DMS 273 (cell line): ENCODE measurements around the gene PRR5L.
A peak's percentile ranks its signal among the peaks of the same experiment; 100 is the strongest.
"Not testable (repeated sequence)": the region's sequence is repeated elsewhere in the genome, so short reads cannot be mapped to it uniquely, and the experiment has no call there.

ENCODE experiments used
- DNase-seq: peaks from one replicate; lab custom pipeline; 2025; ENCODE audit not compliant: unreplicated experiment; lab: John Stamatoyannopoulos, UW

The PRR5L gene

GRCh38 chr11:36455658-36456111, 159.6 kb downstream of the PRR5L start:
- DNase-seq = peak; percentile 4

GRCh38 chr11:36456156-36456555, 160.1 kb downstream of the PRR5L start:
- DNase-seq = no peak

- DNase-seq = no peak
Measured at GRCh38 chr11:36458129-36458915, 162.2 kb downstream of the PRR5L start.

DNA sequence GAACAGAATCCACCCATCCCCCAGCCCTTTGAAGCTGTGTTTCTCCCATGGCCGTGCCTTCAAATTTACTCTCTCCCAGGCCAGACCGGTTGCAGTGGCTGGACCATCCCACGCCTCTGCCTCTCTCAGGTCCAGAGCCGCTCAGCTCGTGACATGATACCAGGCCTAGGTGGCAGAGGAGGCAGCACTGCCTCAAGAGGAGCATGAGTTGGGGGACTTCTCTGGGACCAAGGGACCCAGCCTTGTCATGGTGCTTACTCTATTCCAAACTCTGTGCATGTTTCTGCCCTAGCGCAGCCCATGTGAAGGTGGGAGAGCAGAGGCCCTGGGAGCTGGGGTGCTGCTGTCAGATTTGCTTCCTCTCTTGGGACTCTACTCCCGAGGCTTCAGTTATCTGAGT, 163.0 kb downstream of the PRR5L start:
- no peak for DNase-seq

DNA sequence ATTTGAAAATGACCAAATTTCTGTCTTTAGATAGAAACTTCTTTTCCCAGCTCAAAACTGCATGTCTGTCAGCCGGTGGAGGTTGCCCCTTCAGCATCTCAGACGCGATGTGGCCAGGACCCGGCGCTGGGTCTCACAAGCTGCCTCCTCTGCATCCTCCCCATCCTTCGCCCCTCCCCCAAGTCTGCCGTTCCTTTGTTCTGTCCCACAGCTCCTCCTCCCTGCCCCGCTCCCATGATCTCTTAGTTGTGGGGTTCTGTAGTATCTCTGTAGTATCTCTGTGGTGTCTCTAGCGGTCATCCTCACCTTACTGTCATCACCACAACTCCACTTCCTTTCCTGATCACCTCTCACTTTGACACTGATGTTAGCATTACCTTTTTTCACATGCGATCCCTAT, 164.1 kb downstream of the PRR5L start:
- DNase-seq = no peak

DNA sequence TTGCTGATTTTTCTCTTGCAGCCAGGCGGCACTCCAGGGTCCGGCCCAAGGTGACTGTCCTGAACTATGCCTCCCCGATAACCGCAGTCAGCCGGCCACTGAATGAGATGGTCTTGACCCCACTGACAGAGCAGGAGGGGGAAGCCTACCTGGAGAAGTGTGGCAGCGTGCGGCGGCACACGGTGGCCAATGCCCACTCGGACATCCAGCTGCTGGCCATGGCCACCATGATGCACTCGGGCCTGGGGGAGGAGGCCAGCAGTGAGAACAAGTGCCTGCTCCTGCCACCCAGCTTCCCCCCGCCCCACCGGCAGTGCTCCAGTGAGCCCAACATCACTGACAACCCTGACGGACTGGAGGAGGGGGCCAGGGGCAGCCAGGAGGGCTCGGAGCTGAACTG, 166.2 kb downstream of the PRR5L start:
- no peak for DNase-seq

GRCh38 chr11:36463781-36464180, 167.7 kb downstream of the PRR5L start:
- no peak for DNase-seq

DNA sequence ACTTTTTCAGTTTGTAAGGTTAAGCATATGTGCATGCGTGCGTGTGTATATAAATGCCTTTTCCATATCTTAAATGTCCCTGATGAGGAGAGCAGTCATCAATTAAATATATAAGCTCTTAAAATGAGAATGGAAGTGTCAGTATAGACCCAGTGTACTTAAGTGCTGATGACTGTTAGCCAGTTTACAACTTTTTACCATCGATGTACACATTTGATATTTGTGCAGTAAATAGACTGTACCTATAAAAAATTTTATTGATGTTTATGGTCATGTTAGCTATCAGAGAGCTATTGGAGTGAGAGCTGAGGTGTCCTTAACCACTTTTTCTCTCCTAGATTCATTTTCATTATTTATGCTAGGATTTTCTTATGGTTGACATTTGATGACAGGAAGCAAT, 168.6 kb downstream of the PRR5L start:
- no peak for DNase-seq

GRCh38 chr11:36465449-36466163, 169.5 kb downstream of the PRR5L start:
- DNase-seq = no peak

- DNase-seq = no peak
Measured at GRCh38 chr11:36467012-36467411, 170.9 kb downstream of the PRR5L start.

DNA sequence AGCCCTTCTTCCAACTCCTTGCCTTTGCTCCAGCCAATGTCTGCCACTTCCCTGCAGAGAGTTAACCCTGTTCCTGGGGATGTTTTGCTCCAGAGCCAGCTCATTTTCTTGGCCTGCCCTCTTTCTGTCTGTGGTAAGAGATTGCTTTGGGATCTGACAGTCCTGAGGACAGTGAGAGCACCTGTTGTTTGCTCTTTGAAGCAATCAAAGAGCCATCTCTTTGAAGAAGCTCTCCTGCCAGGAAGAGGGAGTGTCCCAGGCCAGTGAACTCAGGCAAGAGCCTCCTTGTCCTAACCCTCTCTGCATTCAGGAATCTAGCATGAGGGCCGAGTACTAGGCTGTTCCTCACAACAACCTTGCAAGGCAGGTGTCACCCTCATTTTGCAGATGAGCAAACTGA, 171.8 kb downstream of the PRR5L start:
- DNase-seq = no peak

DNA sequence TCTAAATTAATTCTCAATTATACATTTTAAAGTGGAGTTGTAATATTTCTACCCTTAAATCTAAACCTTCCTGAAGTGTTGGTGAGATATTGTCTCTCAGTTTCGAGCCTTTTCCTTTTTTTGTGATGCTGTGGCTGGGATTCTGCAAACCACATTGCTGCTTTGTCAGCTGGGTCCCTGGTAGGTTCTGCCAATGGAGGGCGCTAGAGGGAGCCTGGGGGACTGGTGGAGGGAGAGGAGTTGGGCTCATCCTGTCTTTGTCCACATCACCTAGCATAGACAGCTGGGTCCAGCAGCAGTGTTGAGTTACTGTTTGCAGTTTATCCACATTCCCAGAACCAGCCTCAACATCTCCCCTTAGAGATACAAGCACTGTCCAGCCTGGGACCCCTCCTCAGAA, 173.0 kb downstream of the PRR5L start:
- peak; percentile 29 for DNase-seq

- DNase-seq = no peak
Measured at GRCh38 chr11:36469881-36470802, 174.1 kb downstream of the PRR5L start.

DNA sequence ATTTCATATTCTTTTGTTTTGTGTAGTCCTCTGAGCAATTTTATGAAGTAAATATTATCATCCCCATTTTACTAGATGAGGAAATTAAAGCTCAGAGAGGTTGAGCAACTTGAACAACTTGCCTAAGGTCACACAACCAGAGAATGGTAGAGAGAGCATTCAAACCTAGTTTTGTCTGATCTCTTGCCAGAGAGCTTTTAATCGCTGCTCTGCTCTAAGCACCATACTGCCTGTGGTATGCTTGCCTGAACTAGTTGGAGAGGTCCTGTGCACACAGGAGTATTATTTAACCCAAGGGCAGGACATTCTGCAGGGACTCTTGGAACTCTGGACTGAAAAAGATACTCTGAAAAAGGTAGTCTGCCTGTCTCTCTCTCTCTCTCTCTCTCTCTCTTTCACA, 175.5 kb downstream of the PRR5L start:
- DNase-seq = no peak

DNA sequence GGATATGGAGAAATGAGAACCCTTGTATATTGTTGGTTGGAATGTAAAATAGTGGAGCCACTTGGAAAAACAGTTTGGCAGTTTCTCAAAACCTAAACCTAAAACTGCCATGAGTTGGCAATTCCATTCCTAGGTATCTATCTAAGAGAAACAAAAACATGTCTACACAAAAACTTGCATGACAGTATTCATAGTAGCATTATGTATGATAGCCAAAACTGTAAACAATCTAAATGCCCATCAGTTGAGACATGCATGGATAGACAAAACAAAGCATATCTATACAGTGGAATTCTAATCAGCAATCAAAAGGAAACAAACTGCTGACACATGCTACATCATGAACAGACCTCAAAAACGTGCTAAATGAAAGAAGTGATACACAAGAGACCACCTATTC, 179.1 kb downstream of the PRR5L start:
- no peak for DNase-seq

DNA sequence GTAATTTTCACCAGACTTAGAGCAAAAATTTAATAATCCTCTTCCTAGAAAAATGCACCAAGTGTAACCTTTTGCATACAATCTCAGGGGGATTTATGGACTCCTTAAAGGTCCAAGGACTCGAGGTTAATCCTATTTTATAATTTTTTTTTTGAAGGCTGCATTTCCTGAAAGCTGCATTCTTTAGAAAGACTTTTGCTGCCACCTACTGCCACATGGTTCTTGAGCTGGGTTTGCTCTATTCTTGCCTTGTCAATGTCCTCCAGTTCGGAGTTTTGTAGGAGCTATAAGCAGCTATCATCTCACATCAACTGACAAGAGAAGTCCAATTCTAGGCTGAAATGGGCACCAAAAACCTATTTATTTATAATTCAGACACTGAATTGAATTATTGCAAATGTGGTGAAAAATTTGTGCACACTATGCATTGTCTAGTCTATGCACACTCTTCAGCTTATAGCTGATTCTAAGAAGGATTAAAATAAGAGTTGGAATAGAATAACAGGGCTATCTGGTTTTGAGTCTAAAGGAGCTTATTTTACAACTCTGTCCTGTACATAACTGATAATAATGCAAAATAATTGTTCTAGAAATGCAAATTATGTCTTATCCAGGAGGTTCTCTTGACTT, 182.7 kb downstream of the PRR5L start:
- DNase-seq = peak; percentile 62

DNA sequence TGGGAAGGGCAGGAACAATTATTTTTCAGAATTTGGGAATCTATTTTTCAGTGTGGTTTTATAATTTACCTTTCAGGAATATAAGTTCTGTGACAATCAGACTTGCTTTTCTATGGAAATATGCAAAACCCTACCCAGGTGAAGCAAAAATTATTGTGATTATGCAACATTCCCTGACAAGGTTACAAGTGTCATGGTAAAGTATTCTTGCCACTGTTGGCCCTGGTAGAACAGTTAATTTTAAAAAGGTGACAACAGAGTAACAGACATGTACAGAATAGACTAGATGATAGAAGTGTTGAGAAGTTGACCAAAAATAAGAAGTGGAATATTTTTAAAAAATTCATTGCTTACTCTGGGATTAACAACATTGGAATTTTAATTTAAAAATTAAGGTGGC, 184.7 kb downstream of the PRR5L start:
- DNase-seq = no peak

GRCh38 chr11:36483042-36483441, 187.0 kb downstream of the PRR5L start:
- not testable (repeated sequence) for DNase-seq

GRCh38 chr11:36485298-36486002, 189.4 kb downstream of the PRR5L start:
- no peak for DNase-seq

GRCh38 chr11:36487619-36488018, 191.5 kb downstream of the PRR5L start:
- no peak for DNase-seq
